Caco-2 (cell line): ENCODE measurements around the gene ACSM3. TPM values are rescaled to one million over a fixed set of nuclear protein-coding genes. Genes with fewer than 3 reads are reported as not detected.

Source experiments
- BruUV-seq: library from RNA; stranded (reverse); fragments of 400-500 nt; replicated peaks from 2 replicates; lab custom pipeline; 2021; lab: Mats Ljungman, UMichigan
- CTCF ChIA-PET: fragments of 300-600 bp; sonication (Branson Sonifier 250); formaldehyde crosslinking; loops from one replicate; lab custom pipeline; 2022; ENCODE audit warnings: antibody characterized with exemption; lab: Charles Lee
- POLR2A ChIA-PET: fragments of 300-600 bp; sonication (Branson Sonifier 250); formaldehyde crosslinking; loops from one replicate; lab custom pipeline; 2022; ENCODE audit warnings: antibody characterized with exemption; lab: Charles Lee
- DNase-seq, 2 experiments: peaks; one replicate each; pipeline versions ENCODE4 v3.0.0 to v3.0.0-alpha.2; 2020 to 2022
- H3K27me3 ChIP-seq: replicated peaks from 2 replicates; pipeline ENCODE4 v1.6.0; 2011; ENCODE audit warnings: low read length; ENCODE audit not compliant: control insufficient read depth, insufficient read depth
- H3K36me3 ChIP-seq: 2 replicates; pipeline ENCODE4 v1.5.1; 2011; ENCODE audit warnings: low read length; ENCODE audit not compliant: control insufficient read depth, insufficient read depth
- H3K4me1 ChIP-seq: fragments of 250-450 bp; sonication (Bioruptor Pico); 2 replicates; pipeline ENCODE4 v1.5.1; 2020; ENCODE audit warnings: mild to moderate bottlenecking
- H3K4me3 ChIP-seq: 2 replicates; pipeline ENCODE4 v1.5.1; 2011; ENCODE audit warnings: low read depth, mild to moderate bottlenecking, control low read depth, low read length
- H3K9me3 ChIP-seq: fragments of 250-450 bp; sonication (Bioruptor Pico); 2 replicates; pipeline ENCODE4 v1.5.1; 2020; ENCODE audit warnings: mild to moderate bottlenecking, moderate library complexity
- H3K27ac Mint-ChIP-seq: one replicate; pipeline ENCODE4 v1.8.0; 2022; ENCODE audit warnings: mixed read lengths; ENCODE audit not compliant: unreplicated experiment
- H3K27me3 Mint-ChIP-seq: one replicate; pipeline ENCODE4 v1.8.0; 2022; ENCODE audit warnings: mixed read lengths; ENCODE audit not compliant: insufficient read depth, unreplicated experiment
- H3K36me3 Mint-ChIP-seq: one replicate; pipeline ENCODE4 v1.8.0; 2022; ENCODE audit warnings: mild to moderate bottlenecking, mixed read lengths; ENCODE audit not compliant: insufficient read depth, unreplicated experiment
- H3K4me1 Mint-ChIP-seq: one replicate; pipeline ENCODE4 v1.8.0; 2022; ENCODE audit warnings: low read depth, mixed read lengths; ENCODE audit not compliant: unreplicated experiment
- H3K4me3 Mint-ChIP-seq: one replicate; pipeline ENCODE4 v1.8.0; 2022; ENCODE audit warnings: mild to moderate bottlenecking, moderate library complexity, mixed read lengths; ENCODE audit not compliant: unreplicated experiment
- H3K9me3 Mint-ChIP-seq: one replicate; pipeline ENCODE4 v1.8.0; 2022; ENCODE audit warnings: mixed read lengths; ENCODE audit not compliant: unreplicated experiment
- intact Hi-C: fragments of 100-400 bp; cut with micrococcal nuclease; formaldehyde crosslinking; loops from one replicate; pipeline ENCODE4 v1.10.0; 2022; ENCODE audit not compliant: unreplicated experiment
- total RNA-seq: library from RNA; stranded (reverse); gene quantifications from 2 replicates; pipeline ENCODE4 v1.2.3, GENCODE V29; 2022
- TF ChIP-seq, protein P1 (sequence below), 2 experiments: fragments of 200-600 bp in 1 of 2; IDR thresholded peaks; 1 replicate in 1 of 2; 2 replicates in 1 of 2; pipeline versions ENCODE4 v1.5.1 to v1.8.0; 2011 to 2022; ENCODE audit warnings: antibody characterized with exemption in 1 of 2, control low read depth in 1 of 2, inconsistent platforms in 1 of 2, low read depth in 1 of 2, low read length in 1 of 2, mild to moderate bottlenecking in 1 of 2, moderate library complexity in 1 of 2; ENCODE audit not compliant: insufficient read depth in 1 of 2, severe bottlenecking in 1 of 2, unreplicated experiment in 1 of 2

Gene ACSM3
- total RNA-seq, 1 experiment from 2014 or later, result 6.9 TPM

DNA sequence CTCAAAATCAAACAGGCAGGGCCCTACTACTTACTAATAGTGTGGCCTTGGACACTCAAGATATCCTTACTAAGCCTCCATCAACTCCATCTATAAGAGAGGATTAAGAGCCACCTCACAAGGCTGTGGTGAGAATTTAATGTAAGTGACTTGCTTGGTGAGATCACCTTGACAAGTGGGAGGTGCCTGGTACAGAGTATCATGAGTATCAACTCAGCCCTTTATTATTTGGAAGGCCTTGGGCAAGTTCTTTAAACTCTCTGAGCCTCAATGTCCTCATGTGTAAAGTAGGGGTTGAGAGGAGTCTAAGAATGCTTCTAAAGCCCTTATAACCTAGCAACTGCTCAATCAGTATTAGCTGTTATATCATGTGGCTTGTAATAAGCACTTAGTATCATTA lies 37.2 kb upstream of the ACSM3 start:
- Mint-ChIP-seq H3K4me3 (no peak overlapping the region), H3K27me3 (no peaks in the 10 kb centered on the region), H3K9me3 (no peaks in the 10 kb centered on the region), H3K27ac (no peak overlapping the region), H3K36me3 (no peaks in the 10 kb centered on the region), H3K4me1 (no peaks in the 10 kb centered on the region)
- TF ChIP-seq, protein P1, sequence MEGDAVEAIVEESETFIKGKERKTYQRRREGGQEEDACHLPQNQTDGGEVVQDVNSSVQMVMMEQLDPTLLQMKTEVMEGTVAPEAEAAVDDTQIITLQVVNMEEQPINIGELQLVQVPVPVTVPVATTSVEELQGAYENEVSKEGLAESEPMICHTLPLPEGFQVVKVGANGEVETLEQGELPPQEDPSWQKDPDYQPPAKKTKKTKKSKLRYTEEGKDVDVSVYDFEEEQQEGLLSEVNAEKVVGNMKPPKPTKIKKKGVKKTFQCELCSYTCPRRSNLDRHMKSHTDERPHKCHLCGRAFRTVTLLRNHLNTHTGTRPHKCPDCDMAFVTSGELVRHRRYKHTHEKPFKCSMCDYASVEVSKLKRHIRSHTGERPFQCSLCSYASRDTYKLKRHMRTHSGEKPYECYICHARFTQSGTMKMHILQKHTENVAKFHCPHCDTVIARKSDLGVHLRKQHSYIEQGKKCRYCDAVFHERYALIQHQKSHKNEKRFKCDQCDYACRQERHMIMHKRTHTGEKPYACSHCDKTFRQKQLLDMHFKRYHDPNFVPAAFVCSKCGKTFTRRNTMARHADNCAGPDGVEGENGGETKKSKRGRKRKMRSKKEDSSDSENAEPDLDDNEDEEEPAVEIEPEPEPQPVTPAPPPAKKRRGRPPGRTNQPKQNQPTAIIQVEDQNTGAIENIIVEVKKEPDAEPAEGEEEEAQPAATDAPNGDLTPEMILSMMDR (IDR thresholded peaks at IDR 0.05; ENCODE audit: insufficient read depth in 1 of 2, low read depth in 1 of 2, low read length in 1 of 2, severe bottlenecking in 1 of 2, unreplicated experiment in 1 of 2), result no peak
- ChIA-PET CTCF (no interaction called here), POLR2A (no interaction called here)
- intact Hi-C loops, result no loop called here
- no peaks in the 10 kb centered on the region for H3K9me3 ChIP-seq
- DNase-seq, result no peak
- BruUV-seq, result no TSS peak
- no peaks in the 10 kb centered on the region for H3K4me1 ChIP-seq
- no peaks in the 10 kb centered on the region for H3K36me3 ChIP-seq
- H3K4me3 ChIP-seq, result no peak overlapping the region
- no peaks in the 10 kb centered on the region for H3K27me3 ChIP-seq

DNA sequence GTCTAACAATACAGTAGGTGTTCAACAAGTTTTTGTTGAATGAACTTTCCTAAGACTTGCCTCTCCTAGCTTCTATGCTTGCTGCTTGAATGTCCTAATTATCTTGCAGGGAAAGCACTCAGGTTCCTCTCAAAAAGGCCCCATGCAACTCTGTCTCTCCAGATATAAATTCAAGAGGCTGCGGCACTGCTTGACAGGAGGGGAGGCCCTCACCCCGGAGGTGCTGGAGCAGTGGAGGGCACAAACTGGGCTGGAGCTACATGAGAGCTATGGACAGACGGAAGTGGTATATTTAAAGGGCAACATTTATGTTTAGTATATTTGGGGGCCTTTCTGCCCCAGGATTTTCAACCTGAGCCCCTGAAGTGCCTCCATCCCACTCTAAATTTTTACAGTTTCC lies 36.6 kb upstream of the ACSM3 start:
- POLR2A ChIA-PET, result no interaction called here
- TF ChIP-seq, protein P1 (IDR thresholded peaks at IDR 0.05; ENCODE audit: insufficient read depth in 1 of 2, low read depth in 1 of 2, low read length in 1 of 2, severe bottlenecking in 1 of 2, unreplicated experiment in 1 of 2), result no peak
- Histone ChIP-seq H3K4me3 (no peak overlapping the region), H3K27me3 (no peaks in the 10 kb centered on the region), H3K9me3 (no peaks in the 10 kb centered on the region), H3K36me3 (no peaks in the 10 kb centered on the region), H3K4me1 (no peaks in the 10 kb centered on the region)
- BruUV-seq, result no TSS peak
- Mint-ChIP-seq H3K36me3 (no peaks in the 10 kb centered on the region), H3K4me1 (no peaks in the 10 kb centered on the region), H3K4me3 (no peak overlapping the region), H3K9me3 (no peaks in the 10 kb centered on the region), H3K27ac (no peak overlapping the region), H3K27me3 (no peaks in the 10 kb centered on the region)
- no peak for DNase-seq
- intact Hi-C loops, result no loop called here
- CTCF ChIA-PET, result no interaction called here

DNA sequence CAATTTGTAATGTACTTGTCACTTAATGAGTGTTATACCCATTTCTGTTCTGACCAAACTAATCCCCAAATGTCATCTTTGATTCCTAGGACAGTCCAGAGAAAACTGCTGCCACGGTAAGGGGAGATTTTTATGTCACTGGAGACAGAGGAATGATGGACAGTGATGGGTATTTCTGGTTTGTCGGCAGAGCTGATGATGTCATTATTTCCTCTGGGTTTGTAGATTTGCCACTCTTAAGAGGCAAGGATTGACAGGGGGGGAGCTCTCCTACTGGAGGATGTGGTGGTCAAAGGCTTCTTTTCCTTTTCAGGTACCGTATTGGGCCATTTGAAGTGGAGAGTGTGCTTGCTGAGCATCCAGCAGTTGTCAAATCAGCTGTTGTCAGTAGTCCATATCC lies 34.7 kb upstream of the ACSM3 start:
- Histone ChIP-seq H3K4me1 (no peaks in the 10 kb centered on the region), H3K4me3 (no peak overlapping the region), H3K27me3 (no peaks in the 10 kb centered on the region), H3K36me3 (no peaks in the 10 kb centered on the region), H3K9me3 (no peaks in the 10 kb centered on the region)
- Mint-ChIP-seq H3K36me3 (peaks cover 3% of the 10 kb centered on the region), H3K27ac (no peak overlapping the region), H3K4me1 (no peaks in the 10 kb centered on the region), H3K4me3 (no peak overlapping the region), H3K9me3 (no peaks in the 10 kb centered on the region), H3K27me3 (no peaks in the 10 kb centered on the region)
- DNase-seq, result no peak
- BruUV-seq, result no TSS peak
- intact Hi-C loops, result no loop called here
- TF ChIP-seq, protein P1 (IDR thresholded peaks at IDR 0.05; ENCODE audit: insufficient read depth in 1 of 2, low read depth in 1 of 2, low read length in 1 of 2, severe bottlenecking in 1 of 2, unreplicated experiment in 1 of 2), result no peak
- POLR2A ChIA-PET, result no interaction called here
- CTCF ChIA-PET, result no interaction called here
